ENCODE data around the gene FBXL7. TPM values are rescaled to one million over a fixed set of nuclear protein-coding genes. Genes with fewer than 3 reads are reported as not detected.

Gene FBXL7
- total RNA-seq, 2 experiments from 2014 or later, result not detected

GRCh38 chr5:15796557-15796956, 296.6 kb downstream of the FBXL7 start:
- ChIA-PET POLR2A (no interaction called here), CTCF (no interaction called here)
- Histone ChIP-seq H3K27ac (ENCODE audit: low read depth in 1 of 2, low read length in 2 of 2) (no peak overlapping the region), H3K27me3 (ENCODE audit: control insufficient read depth in 1 of 2, insufficient read depth in 2 of 2, low read length in 2 of 2) (no peaks in the 10 kb centered on the region), H3K36me3 (ENCODE audit: insufficient read depth, low read length) (no peaks in the 10 kb centered on the region), H3K4me1 (ENCODE audit: insufficient read depth, low read length) (no peaks in the 10 kb centered on the region), H3K9me3 (ENCODE audit: control insufficient read depth in 1 of 2, insufficient read depth in 1 of 2, low read length in 2 of 2) (peaks cover 0 to 10% of the 10 kb centered on the region in 2 experiments), H3K4me3 (ENCODE audit: low read length) (no peak overlapping the region)
- no peak for TF ChIP-seq CTCF (IDR thresholded peaks at IDR 0.05)
- Mint-ChIP-seq H3K9me3 (no peaks in the 10 kb centered on the region), H3K27ac (no peak overlapping the region), H3K4me1 (ENCODE audit: low read depth) (no peaks in the 10 kb centered on the region), H3K4me3 (no peak overlapping the region), H3K36me3 (ENCODE audit: low read depth) (no peaks in the 10 kb centered on the region), H3K27me3 (no peaks in the 10 kb centered on the region)
- no peak for DNase-seq
- ATAC-seq (ENCODE audit: poor library complexity), result no peak
- intact Hi-C loops (cut with DNase I, micrococcal nuclease), result no loop called here

- POLR2A ChIA-PET, result no interaction called here
- Histone ChIP-seq H3K4me3 (ENCODE audit: low read length) (no peak overlapping the region), H3K36me3 (ENCODE audit: insufficient read depth, low read length) (no peaks in the 10 kb centered on the region), H3K9me3 (ENCODE audit: control insufficient read depth in 1 of 2, insufficient read depth in 1 of 2, low read length in 2 of 2) (peaks cover 0 to 10% of the 10 kb centered on the region in 2 experiments), H3K27ac (ENCODE audit: low read depth in 1 of 2, low read length in 2 of 2) (no peak overlapping the region), H3K4me1 (ENCODE audit: insufficient read depth, low read length) (no peaks in the 10 kb centered on the region), H3K27me3 (ENCODE audit: control insufficient read depth in 1 of 2, insufficient read depth in 2 of 2, low read length in 2 of 2) (no peaks in the 10 kb centered on the region)
- ATAC-seq (ENCODE audit: poor library complexity) (no peak), DNase-seq (no peak)
- Mint-ChIP-seq H3K27ac (no peak overlapping the region), H3K36me3 (ENCODE audit: low read depth) (no peaks in the 10 kb centered on the region), H3K27me3 (no peaks in the 10 kb centered on the region), H3K9me3 (no peaks in the 10 kb centered on the region), H3K4me1 (ENCODE audit: low read depth) (no peaks in the 10 kb centered on the region), H3K4me3 (no peak overlapping the region)
- CTCF ChIA-PET, result no interaction called here
- intact Hi-C loops (cut with DNase I, micrococcal nuclease), result no loop called here
- no peak for TF ChIP-seq CTCF (IDR thresholded peaks at IDR 0.05)
Observed at GRCh38 chr5:15797116-15797515, 297.1 kb downstream of the FBXL7 start.

GRCh38 chr5:15798006-15798405, 298.0 kb downstream of the FBXL7 start:
- H3K27ac Mint-ChIP-seq, result no peak overlapping the region
- H3K36me3 Mint-ChIP-seq (ENCODE audit: low read depth), result no peaks in the 10 kb centered on the region
- ChIA-PET POLR2A (no interaction called here), CTCF (no interaction called here)
- no peaks in the 10 kb centered on the region for H3K27me3 ChIP-seq (ENCODE audit: control insufficient read depth in 1 of 2, insufficient read depth in 2 of 2, low read length in 2 of 2)
- H3K4me3 Mint-ChIP-seq, result no peak overlapping the region
- H3K27me3 Mint-ChIP-seq, result no peaks in the 10 kb centered on the region
- peaks cover 2% of the 10 kb centered on the region for H3K9me3 Mint-ChIP-seq
- H3K27ac ChIP-seq (ENCODE audit: low read depth in 1 of 2, low read length in 2 of 2), result no peak overlapping the region
- intact Hi-C loops (cut with DNase I, micrococcal nuclease), result no loop called here
- no peaks in the 10 kb centered on the region for H3K36me3 ChIP-seq (ENCODE audit: insufficient read depth, low read length)
- H3K4me1 ChIP-seq (ENCODE audit: insufficient read depth, low read length), result no peaks in the 10 kb centered on the region
- no peak for TF ChIP-seq CTCF (IDR thresholded peaks at IDR 0.05)
- no peaks in the 10 kb centered on the region for H3K4me1 Mint-ChIP-seq (ENCODE audit: low read depth)
- no peak for ATAC-seq (ENCODE audit: poor library complexity)
- H3K9me3 ChIP-seq (ENCODE audit: control insufficient read depth in 1 of 2, insufficient read depth in 1 of 2, low read length in 2 of 2), result peaks cover 0 to 10% of the 10 kb centered on the region in 2 experiments
- no peak for DNase-seq
- H3K4me3 ChIP-seq (ENCODE audit: low read length), result no peak overlapping the region
